ENCODE results near the gene GLIS1.
A peak's percentile ranks its signal among the peaks of the same experiment; 100 is the strongest.

The GLIS1 gene

GRCh38 chr1:53592521-53592982, 146.4 kb downstream of the GLIS1 start:
- H3K27ac ChIP-seq, result peak overlapping the region; percentile 25
- TF ChIP-seq CTCF (conservative IDR thresholded peaks at IDR 0.05) (peak; percentile 78), ZFX (IDR thresholded peaks at IDR 0.05) (no peak)

GRCh38 chr1:53591924-53592323, 147.0 kb downstream of the GLIS1 start:
- TF ChIP-seq ZFX (IDR thresholded peaks at IDR 0.05), result no peak
- no peak for TF ChIP-seq CTCF (conservative IDR thresholded peaks at IDR 0.05)
- peak overlapping the region; percentile 25 for H3K27ac ChIP-seq

- H3K27ac ChIP-seq, result no peak overlapping the region
- no peak for TF ChIP-seq ZFX (IDR thresholded peaks at IDR 0.05)
- TF ChIP-seq CTCF (conservative IDR thresholded peaks at IDR 0.05), result no peak
Observed at GRCh38 chr1:53590531-53591515, 148.1 kb downstream of the GLIS1 start.

GRCh38 chr1:53590104-53590503, 148.9 kb downstream of the GLIS1 start:
- TF ChIP-seq CTCF (conservative IDR thresholded peaks at IDR 0.05), result no peak
- no peak for TF ChIP-seq ZFX (IDR thresholded peaks at IDR 0.05)
- no peak overlapping the region for H3K27ac ChIP-seq

- H3K27ac ChIP-seq, result no peak overlapping the region
- TF ChIP-seq CTCF (conservative IDR thresholded peaks at IDR 0.05) (no peak), ZFX (IDR thresholded peaks at IDR 0.05) (no peak)
Observed at GRCh38 chr1:53589043-53589887, 149.7 kb downstream of the GLIS1 start.

- TF ChIP-seq ZFX (IDR thresholded peaks at IDR 0.05) (no peak), CTCF (conservative IDR thresholded peaks at IDR 0.05) (no peak)
- H3K27ac ChIP-seq, result no peak overlapping the region
Observed at GRCh38 chr1:53588053-53588779, 150.7 kb downstream of the GLIS1 start.
